ENCODE results near the gene DBI.
"Not testable (repeated sequence)": the region's sequence is repeated elsewhere in the genome, so short reads cannot be mapped to it uniquely, and the experiment has no call there.

The DBI gene

GRCh38 chr2:119402645-119403560 is 36.1 kb downstream of the DBI start:
- peak in 1 of 2 donors; percentile 50 for DNase-seq

DNA sequence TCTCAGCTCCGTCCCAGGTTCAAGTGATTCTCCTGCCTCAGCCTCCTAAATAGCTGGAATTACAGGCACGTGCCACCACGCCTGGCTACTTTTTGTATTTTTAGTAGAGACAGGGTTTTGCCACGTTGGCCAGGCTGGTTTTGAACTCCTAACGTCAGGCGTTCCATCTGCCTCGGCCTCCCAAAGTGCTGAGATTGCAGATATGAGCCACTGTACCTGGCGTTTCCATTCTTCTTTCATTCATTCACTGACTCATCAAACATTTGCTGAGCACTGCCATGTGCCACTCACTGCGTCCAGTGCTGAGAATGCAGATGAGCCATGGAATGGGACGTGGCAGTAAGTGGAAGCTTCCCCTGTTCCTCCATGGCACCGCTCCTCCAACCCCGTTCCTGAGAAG is 36.8 kb downstream of the DBI start:
- DNase-seq: not testable (repeated sequence)

- no peak for DNase-seq
Measured at GRCh38 chr2:119405151-119405550, 38.4 kb downstream of the DBI start.

DNA sequence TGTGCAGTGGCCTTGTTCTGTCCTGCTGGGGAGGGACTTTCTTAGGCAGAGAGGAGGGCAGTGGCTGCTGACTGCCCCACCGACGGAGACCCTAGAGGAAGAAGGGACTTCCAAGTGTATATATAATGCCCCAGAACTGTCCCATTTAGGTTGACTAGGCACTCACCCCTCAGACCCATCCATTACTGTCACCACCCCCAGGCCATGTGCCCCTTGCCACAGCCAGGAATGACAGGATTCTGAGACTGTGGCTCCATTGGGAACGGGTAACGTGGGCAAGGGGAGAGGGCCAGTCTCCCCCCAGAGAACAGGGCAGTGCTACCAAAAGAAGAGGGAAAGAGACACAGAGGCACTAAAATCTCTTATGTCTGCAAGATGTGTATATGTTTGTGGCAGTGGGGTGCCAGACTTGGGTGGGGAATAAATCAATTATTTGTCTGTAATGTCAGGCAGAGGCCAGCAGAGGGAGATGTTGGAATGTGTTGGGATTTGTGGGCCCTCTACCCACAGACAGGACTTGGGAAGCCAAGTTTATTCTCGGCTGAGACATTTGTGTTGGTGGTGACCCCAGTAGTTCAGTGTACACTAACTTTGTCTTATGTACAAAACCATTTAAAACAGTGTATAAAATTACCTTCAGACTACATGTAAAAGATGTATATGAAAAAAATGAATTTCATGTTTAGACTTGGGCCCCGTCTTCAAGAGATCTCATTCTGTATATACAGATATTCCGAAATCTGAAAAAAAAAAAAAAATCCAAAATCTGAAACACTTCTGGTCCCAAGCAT is 40.8 kb downstream of the DBI start:
- DNase-seq: peak; percentile 45 to 82

DNA sequence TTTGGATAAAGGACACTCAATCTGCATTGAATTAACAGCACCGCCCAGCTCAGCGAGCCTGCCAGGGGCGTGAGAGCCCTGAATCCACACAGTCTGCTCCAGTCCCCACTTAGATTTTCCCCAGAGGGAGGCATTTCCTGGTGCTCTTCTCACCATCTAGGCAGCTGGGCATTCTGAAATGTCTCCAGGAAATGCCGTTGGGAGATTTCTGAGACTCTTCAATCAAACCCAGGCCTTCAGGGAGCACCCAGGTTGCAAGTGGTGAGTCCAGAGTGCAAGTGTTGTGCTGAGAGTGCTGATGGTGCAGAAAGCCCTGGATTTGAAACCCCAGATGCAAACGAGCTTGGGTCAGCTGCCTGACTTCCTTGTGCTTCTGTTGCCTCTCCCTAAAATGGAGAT is 41.4 kb downstream of the DBI start:
- no peak for DNase-seq

GRCh38 chr2:119409506-119409905 is 42.7 kb downstream of the DBI start:
- DNase-seq: no peak

- no peak for DNase-seq
Measured at GRCh38 chr2:119414894-119415293, 48.1 kb downstream of the DBI start.

GRCh38 chr2:119415630-119416029 is 48.9 kb downstream of the DBI start:
- no peak for DNase-seq

DNA sequence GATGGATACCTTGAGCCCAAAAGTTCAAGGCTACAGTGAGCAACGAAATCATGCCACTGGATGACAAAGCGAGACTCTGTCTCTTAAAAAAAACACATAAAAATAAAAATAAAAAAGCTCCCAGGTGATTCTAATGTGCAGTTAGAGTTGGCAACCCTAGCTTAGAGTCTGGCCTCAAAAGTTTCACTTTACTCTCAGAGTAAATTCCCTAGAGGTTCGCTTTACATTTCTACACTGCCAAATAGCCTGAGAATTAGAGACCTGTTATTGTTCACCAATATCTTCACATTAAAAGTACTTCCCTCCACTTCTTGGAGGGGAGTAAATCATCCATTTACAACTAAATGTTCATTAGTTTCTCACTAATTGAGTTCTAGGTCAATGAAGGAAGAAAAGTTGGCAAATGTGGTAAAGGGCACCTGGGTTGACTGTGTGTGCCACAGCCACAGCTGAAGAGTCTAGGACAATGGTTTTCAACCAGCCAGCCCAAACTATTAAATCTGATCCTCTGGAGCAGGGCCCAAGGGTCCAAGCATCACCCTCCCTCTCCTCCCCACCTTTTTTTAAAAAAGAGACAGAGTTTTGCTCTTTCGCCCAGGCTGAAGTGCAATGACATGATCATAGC is 49.6 kb downstream of the DBI start:
- DNase-seq: no peak

- no peak for DNase-seq
Measured at GRCh38 chr2:119417908-119418307, 51.1 kb downstream of the DBI start.

DNA sequence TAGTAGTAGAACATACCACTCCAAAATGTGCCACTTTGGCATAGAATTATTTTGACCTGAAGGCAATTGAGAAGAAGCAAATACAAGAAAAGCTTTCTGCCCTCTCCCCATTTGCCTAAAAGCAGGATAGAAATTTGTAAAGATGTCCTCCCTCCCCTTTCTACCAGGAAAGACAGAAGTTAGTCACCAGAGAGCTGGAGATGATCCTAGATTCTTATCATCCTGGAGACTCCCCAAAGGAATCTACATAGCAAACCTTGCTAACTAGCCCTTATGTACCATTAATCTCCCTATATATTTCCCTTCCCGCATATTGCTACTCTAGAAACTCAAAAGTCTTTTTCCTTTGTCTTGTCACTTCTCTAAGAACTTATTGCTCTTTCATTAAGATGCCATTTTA is 52.3 kb downstream of the DBI start:
- no peak for DNase-seq

- no peak for DNase-seq
Measured at GRCh38 chr2:119419803-119420508, 53.2 kb downstream of the DBI start.

DNA sequence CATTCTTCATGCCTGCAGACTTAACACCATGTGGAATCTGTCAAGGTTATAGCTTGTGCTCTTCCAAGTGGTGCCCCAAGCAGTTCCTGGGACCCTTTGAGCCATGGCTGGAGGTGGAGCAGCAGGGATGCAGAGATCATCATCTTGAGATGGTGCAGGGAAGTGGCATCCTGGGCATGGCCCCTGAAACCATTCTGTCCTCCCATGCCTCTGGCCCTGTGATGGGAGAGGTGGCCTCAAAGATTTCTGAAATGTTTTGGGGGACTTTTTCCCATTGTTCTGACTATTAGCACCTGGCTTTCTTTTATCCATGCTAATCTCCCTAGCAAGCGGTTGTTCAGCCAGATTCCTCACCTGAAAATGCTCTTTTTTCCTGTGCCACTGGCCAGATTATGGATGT is 54.5 kb downstream of the DBI start:
- no peak for DNase-seq

- DNase-seq: no peak
Measured at GRCh38 chr2:119421741-119422140, 55.0 kb downstream of the DBI start.

Data from inflammatory macrophage treated with lipopolysaccharide for 1 hour (primary cell).